BJ (cell line): ENCODE data around the gene GCK. TPM values are rescaled to one million over a fixed set of nuclear protein-coding genes. Genes with fewer than 3 reads are reported as not detected.

Experiments
- CTCF ChIA-PET: fragments of 350-600 bp; formaldehyde crosslinking; extraction: SDS; loops from one replicate; lab custom pipeline; 2021; ENCODE audit warnings: antibody characterized with exemption, inconsistent platforms; lab: Yijun Ruan, JAX
- POLR2A ChIA-PET: fragments of 300-600 bp; sonication (Branson Sonifier 250); formaldehyde crosslinking; extraction: SDS; loops from one replicate; lab custom pipeline; 2021; ENCODE audit warnings: antibody characterized with exemption; lab: Charles Lee
- DNase-seq: peaks from one replicate; pipeline ENCODE4 v3.0.0-alpha.2; 2011; ENCODE audit warnings: low read depth
- H3K27me3 ChIP-seq: 2 replicates; pipeline ENCODE4 v1.6.0; 2011; ENCODE audit warnings: low read length; ENCODE audit not compliant: control insufficient read depth, insufficient read depth
- H3K36me3 ChIP-seq: 2 replicates; pipeline ENCODE4 v1.5.1; 2011; ENCODE audit warnings: low read length; ENCODE audit not compliant: control insufficient read depth, insufficient read depth
- H3K4me3 ChIP-seq: 2 replicates; pipeline ENCODE4 v1.5.1; 2011; ENCODE audit warnings: low read depth, mild to moderate bottlenecking, control low read depth, low read length
- CTCF ChIP-seq: IDR thresholded peaks from 2 replicates; pipeline ENCODE4 v1.5.1; 2011; ENCODE audit warnings: low read depth, mild to moderate bottlenecking, control low read depth, inconsistent platforms, low read length, moderate library complexity; ENCODE audit not compliant: insufficient read depth
- polyA plus RNA-seq: library from polyadenylated mRNA; depleted of rRNA; stranded (reverse); fragments of >200 nt; gene quantifications from 2 replicates; pipeline ENCODE4 v1.2.3, GENCODE V29; 2011

Gene GCK
- polyA plus RNA-seq, 1 experiment = 0.40 TPM

GRCh38 chr7:44191171-44191570, 1.9 kb upstream of the GCK start:
- Histone ChIP-seq H3K36me3 (no peaks in the 10 kb centered on the region), H3K4me3 (no peak overlapping the region), H3K27me3 (no peaks in the 10 kb centered on the region)
- ChIA-PET POLR2A (interaction anchor here (0.6 kb wide), 1 partner anchor 58 kb away, joined by 5 read pairs; no protein-coding TSS in a partner anchor), CTCF (no interaction called here)
- no peak for TF ChIP-seq CTCF
- no peak for DNase-seq

- ChIA-PET POLR2A (no interaction called here), CTCF (no interaction called here)
- no peak for TF ChIP-seq CTCF
- Histone ChIP-seq H3K27me3 (no peaks in the 10 kb centered on the region), H3K36me3 (no peaks in the 10 kb centered on the region), H3K4me3 (no peak overlapping the region)
- no peak for DNase-seq
Measured at GRCh38 chr7:44189993-44190872, 994 bp upstream of the GCK start.

- no peak overlapping the region for H3K4me3 ChIP-seq
- ChIA-PET CTCF (interaction anchor here (0.7 to 3.4 kb wide), 4 partner anchors 8 to 117 kb away, joined by 3 to 21 read pairs (median 4); no protein-coding TSS in a partner anchor), POLR2A (interaction anchor here (0.6 kb wide), 1 partner anchor 151 kb away, joined by 4 read pairs; no protein-coding TSS in a partner anchor)
- DNase-seq = no peak
- no peak for TF ChIP-seq CTCF
- no peaks in the 10 kb centered on the region for H3K36me3 ChIP-seq
- H3K27me3 ChIP-seq = no peaks in the 10 kb centered on the region
Measured at GRCh38 chr7:44188480-44189225, 586 bp downstream of the GCK start.

GRCh38 chr7:44187636-44188416, 1.4 kb downstream of the GCK start:
- TF ChIP-seq CTCF = no peak
- ChIA-PET POLR2A (no interaction called here), CTCF (interaction anchor here (0.6 to 3.4 kb wide), 5 partner anchors 9 to 284 kb away, joined by 3 to 21 read pairs (median 6); no protein-coding TSS in a partner anchor)
- no peak for DNase-seq
- Histone ChIP-seq H3K4me3 (no peak overlapping the region), H3K27me3 (no peaks in the 10 kb centered on the region), H3K36me3 (no peaks in the 10 kb centered on the region)
